GM12878 (cell line): Measurements from ENCODE around the gene RAP1A. TPM values are rescaled to one million over a fixed set of nuclear protein-coding genes. Genes with fewer than 3 reads are reported as not detected.

Experiments
- ATAC-seq: fragments of 200-7000 bp; cut with Tn5 transposase; 3 replicates; pipeline ENCODE4 v1.9.1; 2020; ENCODE audit warnings: mild to moderate bottlenecking, moderate library complexity
- BruUV-seq: library from RNA; stranded (reverse); fragments of 400-500 nt; replicated peaks from 2 replicates; lab custom pipeline; 2021; lab: Mats Ljungman, UMichigan
- CTCF ChIA-PET: fragments of 300-600 bp; sonication (Branson Sonifier 250); formaldehyde crosslinking; extraction: SDS; loops from one replicate; lab custom pipeline; 2021; ENCODE audit warnings: inconsistent platforms; lab: Yijun Ruan, JAX
- POLR2A ChIA-PET: fragments of 350-600 bp; formaldehyde crosslinking; extraction: SDS; loops from one replicate; lab custom pipeline; 2021; ENCODE audit warnings: inconsistent platforms; lab: Charles Lee
- RAD21 ChIA-PET: fragments of 300-600 bp; sonication (Branson Sonifier 250); formaldehyde crosslinking; loops from one replicate; lab custom pipeline; 2023; ENCODE audit warnings: antibody characterized with exemption; ENCODE audit not compliant: unreplicated experiment; lab: Charles Lee
- SMC1A ChIA-PET: fragments of 300-600 bp; sonication (Branson Sonifier 250); formaldehyde crosslinking; loops from one replicate; lab custom pipeline; 2023; ENCODE audit not compliant: unreplicated experiment, uncharacterized antibody; lab: Charles Lee
- DNase-seq: peaks from one replicate; pipeline ENCODE4 v3.0.0-alpha.2; 2011; ENCODE audit warnings: low read depth, low spot score
- FAIRE-seq: peaks from 3 replicates; lab custom pipeline; 2011; peaks lifted over from hg19 to GRCh38; lab: Jason Lieb, UNC
- H2AFZ ChIP-seq: 2 replicates; pipeline ENCODE4 v1.6.0; 2011; ENCODE audit warnings: low read depth, low read length, control low read depth; ENCODE audit not compliant: control insufficient read depth
- H3K27ac ChIP-seq: 2 replicates; pipeline ENCODE4 v1.5.1; 2011; ENCODE audit warnings: control low read depth; ENCODE audit not compliant: control insufficient read depth, insufficient read depth
- H3K27me3 ChIP-seq, 2 experiments: replicated peaks in 1 of 2; 2 replicates each; pipeline versions ENCODE4 v1.6.0 to v1.6.1; 2011; ENCODE audit warnings: low read length in 1 of 2; ENCODE audit not compliant: control insufficient read depth in 2 of 2, insufficient read depth in 2 of 2
- H3K36me3 ChIP-seq, 2 experiments: 2 replicates each; pipeline ENCODE4 v1.5.1; 2011; ENCODE audit warnings: low read length in 1 of 2; ENCODE audit not compliant: control insufficient read depth in 2 of 2, insufficient read depth in 2 of 2
- H3K4me1 ChIP-seq: 2 replicates; pipeline ENCODE4 v1.6.1; 2011; ENCODE audit warnings: mild to moderate bottlenecking, low read length, moderate library complexity, mixed read lengths; ENCODE audit not compliant: control insufficient read depth, insufficient read depth
- H3K4me2 ChIP-seq: 2 replicates; pipeline ENCODE4 v1.6.0; 2011; ENCODE audit warnings: control low read depth; ENCODE audit not compliant: control insufficient read depth, insufficient read depth
- H3K4me3 ChIP-seq: fragments of 200-600 bp; sonication (generic); 2 replicates; pipeline ENCODE4 v1.5.1; 2016
- H3K79me2 ChIP-seq: 2 replicates; pipeline ENCODE4 v1.6.0; 2011; ENCODE audit warnings: low read length; ENCODE audit not compliant: control insufficient read depth, insufficient read depth
- H3K9ac ChIP-seq: 2 replicates; pipeline ENCODE4 v1.8.0; 2011; ENCODE audit warnings: low read length, control low read depth, mixed read lengths; ENCODE audit not compliant: control insufficient read depth, insufficient read depth
- H3K9me3 ChIP-seq: replicated peaks from 3 replicates; pipeline ENCODE4 v1.5.1; 2011; ENCODE audit warnings: mild to moderate bottlenecking, low read length; ENCODE audit not compliant: control insufficient read depth, insufficient read depth
- H4K20me1 ChIP-seq: 2 replicates; pipeline ENCODE4 v1.6.0; 2011; ENCODE audit not compliant: control insufficient read depth, insufficient read depth
- BACH1 ChIP-seq: fragments of 450-650 bp; IDR thresholded peaks from 2 replicates; pipeline ENCODE4 v1.6.1; 2017; ENCODE audit warnings: mild to moderate bottlenecking, borderline replicate concordance
- BRCA1 ChIP-seq: IDR thresholded peaks from 2 replicates; pipeline ENCODE4 v1.6.1; 2011; ENCODE audit warnings: low read depth, low read length, improper control_type of control experiment
- CHD2 ChIP-seq: IDR thresholded peaks from 2 replicates; pipeline ENCODE4 v1.6.1; 2011; ENCODE audit warnings: low read depth, low read length, improper control_type of control experiment, borderline replicate concordance
- IKZF2 ChIP-seq, 2 experiments: fragments of 450-650 bp; IDR thresholded peaks; 2 replicates each; pipeline ENCODE4 v1.6.1; 2017; ENCODE audit warnings: mild to moderate bottlenecking in 2 of 2, moderate library complexity in 2 of 2
- JUNB ChIP-seq: IDR thresholded peaks from 2 replicates; pipeline ENCODE4 v1.6.1; 2016; ENCODE audit warnings: antibody characterized with exemption, mild to moderate bottlenecking
- MXI1 ChIP-seq: fragments of 150-350 bp; IDR thresholded peaks from 2 replicates; pipeline ENCODE4 v1.6.1; 2011; ENCODE audit warnings: low read depth, mild to moderate bottlenecking, inconsistent platforms, low read length, improper control_type of control experiment
- MYB ChIP-seq: fragments of 150-350 bp; IDR thresholded peaks from 2 replicates; pipeline ENCODE4 v1.6.1; 2014; ENCODE audit warnings: mild to moderate bottlenecking, low read depth, low read length, borderline replicate concordance
- NR2C2 ChIP-seq: IDR thresholded peaks from 2 replicates; pipeline ENCODE4 v1.6.1; 2011; ENCODE audit warnings: borderline replicate concordance, low read depth; ENCODE audit not compliant: control insufficient read depth, insufficient read length
- PAX8 ChIP-seq: fragments of 450-650 bp; IDR thresholded peaks from 2 replicates; pipeline ENCODE4 v1.6.1; 2017; ENCODE audit warnings: mild to moderate bottlenecking, moderate library complexity
- RUNX3 ChIP-seq: IDR thresholded peaks from 2 replicates; pipeline ENCODE4 v1.6.1; 2012; ENCODE audit warnings: low read length, inconsistent platforms
- ZNF384 ChIP-seq: IDR thresholded peaks from 2 replicates; pipeline ENCODE4 v1.6.1; 2012; ENCODE audit warnings: low read depth, mild to moderate bottlenecking, low read length, improper control_type of control experiment, borderline replicate concordance
- ZZZ3 ChIP-seq: IDR thresholded peaks from 2 replicates; pipeline ENCODE4 v1.6.1; 2011; ENCODE audit warnings: low read depth; ENCODE audit not compliant: control insufficient read depth, insufficient read length
- WGBS: methylation state at CpG from one replicate; pipeline ENCODE4 v1.1.6; 2016; ENCODE audit warnings: low lambda C conversion rate; ENCODE audit not compliant: insufficient replicate concordance, insufficient coverage; ENCODE audit errors: missing lambda C conversion rate; 5-methylcytosine and 5-hydroxymethylcytosine counted together
- in situ Hi-C: fragments of 300-500 bp; cut with MboI; formaldehyde crosslinking; loops from 9 replicates; pipeline ENCODE4 v1.14.3; 2018; ENCODE audit warnings: mixed read lengths
- intact Hi-C: fragments of 100-400 bp; cut with micrococcal nuclease; formaldehyde crosslinking; loops from one replicate; pipeline ENCODE4 v1.14.2; 2022; ENCODE audit not compliant: unreplicated experiment
- polyA plus RNA-seq, 11 experiments: library from polyadenylated mRNA; depleted of rRNA in 4 of 11; unstranded in 6 of 11; stranded (reverse) in 5 of 11; fragments of >200 nt; fragmentation: Nextera tagmentation in 4 of 11; fragmentation: Illumina TruSeq in 1 of 11; extraction: Ambion mirVana in 4 of 11; extraction: Trizol in 1 of 11; gene quantifications; 1 replicate in 1 of 11; 2 replicates in 10 of 11; pipeline versions ENCODE4 v1.2.1 to v1.2.3, GENCODE V29; 2011 to 2016; ENCODE audit warnings: inconsistent platforms in 2 of 11, missing spikeins in 2 of 11, low read depth in 1 of 11
- total RNA-seq, 4 experiments: library from RNA; depleted of rRNA in 3 of 4; stranded (reverse); fragments of >200 nt in 3 of 4; fragmentation: Illumina TruSeq in 1 of 4; extraction: Trizol in 1 of 4; gene quantifications; 2 replicates each; pipeline versions ENCODE4 v1.2.1 to v1.2.3, GENCODE V29; 2013 to 2021
- TF ChIP-seq, protein P1 (sequence below): IDR thresholded peaks from 2 replicates; pipeline ENCODE4 v1.6.1; 2012; ENCODE audit warnings: low read length, inconsistent platforms
- TF ChIP-seq, protein P2 (sequence below): fragments of 450-650 bp; formaldehyde crosslinking; IDR thresholded peaks from 2 replicates; pipeline ENCODE4 v1.4.0; 2020; ENCODE audit warnings: mild to moderate bottlenecking, moderate library complexity

The RAP1A gene
- total and polyA plus RNA-seq, 10 of the 15 experiments (the other 5 are each of a cell fraction or from before 2014, with no cell fraction given): 38.4 to 213 (median 86.0) TPM

DNA sequence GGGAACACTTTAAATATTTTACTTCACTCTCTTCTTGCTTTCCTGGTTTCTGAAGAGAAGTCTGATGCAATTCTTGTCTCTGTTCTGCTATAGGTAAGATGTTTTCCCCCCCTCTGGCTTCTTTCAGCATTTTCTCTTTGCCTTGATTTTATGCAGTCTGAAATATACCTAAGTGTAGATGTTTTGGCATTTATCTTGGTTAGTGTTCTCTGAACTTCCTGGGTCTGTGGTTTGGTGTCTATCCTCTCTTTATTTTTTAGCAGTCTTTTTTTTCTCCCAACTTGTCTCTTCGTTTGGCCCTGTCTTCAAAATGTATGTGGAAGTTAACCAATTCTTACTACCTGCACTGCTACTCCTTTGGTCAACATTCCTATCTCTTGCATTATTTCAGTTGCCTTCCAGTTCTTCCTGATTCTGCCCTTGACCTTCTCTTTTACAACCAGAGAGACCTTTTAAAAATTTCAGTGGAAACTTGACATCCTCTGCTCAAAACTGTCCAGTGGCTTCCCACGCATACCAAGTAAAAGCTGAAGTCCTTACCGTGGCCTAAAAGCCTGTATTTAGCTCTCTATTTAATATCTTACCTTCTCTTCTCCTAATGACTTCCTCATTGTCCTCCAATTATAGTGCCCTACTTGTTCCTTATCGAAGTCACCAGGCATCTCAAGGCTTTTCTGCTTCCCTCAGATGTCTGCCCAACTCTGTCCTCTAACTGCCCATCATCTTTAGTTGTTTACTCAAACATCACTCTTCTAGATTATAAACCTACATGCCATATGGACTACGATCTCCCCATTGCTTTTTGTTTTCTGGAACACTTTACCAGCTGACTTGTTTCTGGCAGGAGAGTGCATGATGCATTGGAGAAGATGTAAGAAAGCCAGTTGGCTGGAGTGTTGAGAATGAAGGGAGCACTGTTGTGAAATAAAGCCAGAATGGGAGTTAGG lies 40.9 kb downstream of the RAP1A start:
- WGBS: 44% methylated on average over 5 of the region's 5 CpGs
- H4K20me1 ChIP-seq: no peaks in the 10 kb centered on the region
- in situ Hi-C loops (no loop called here), intact Hi-C loops (no loop called here)
- peaks cover 90% of the 10 kb centered on the region for H3K79me2 ChIP-seq
- ChIA-PET SMC1A (interaction anchor here (0.6 to 1.3 kb wide), 11 partner anchors 11 to 179 kb away, joined by 3 to 6 read pairs (median 3); no protein-coding TSS in a partner anchor), CTCF (interaction anchor here (1.4 to 4.1 kb wide), 2 partner anchors 17 to 152 kb away, joined by 3 to 33 read pairs; no protein-coding TSS in a partner anchor), POLR2A (interaction anchor here (1.0 kb wide), 1 partner anchor 70 kb away, joined by 3 read pairs; no protein-coding TSS in a partner anchor), RAD21 (interaction anchor here (0.7 to 2.3 kb wide), 3 partner anchors 9 to 153 kb away, joined by 3 to 9 read pairs (median 4); no protein-coding TSS in a partner anchor)
- peak; percentile 33 for ATAC-seq
- H3K27me3 ChIP-seq: no peaks in the 10 kb centered on the region
- no peaks in the 10 kb centered on the region for H3K9me3 ChIP-seq
- peak overlapping the region; percentile 50 for H3K27ac ChIP-seq
- DNase-seq: no peak
- peaks cover 0 to 6% of the 10 kb centered on the region in 2 experiments; a peak in 1 of 4 replicates for H3K36me3 ChIP-seq
- no peak for TF ChIP-seq ZNF384
- TF ChIP-seq ZZZ3: no peak
- no peak for TF ChIP-seq BRCA1
- TF ChIP-seq, protein P1, sequence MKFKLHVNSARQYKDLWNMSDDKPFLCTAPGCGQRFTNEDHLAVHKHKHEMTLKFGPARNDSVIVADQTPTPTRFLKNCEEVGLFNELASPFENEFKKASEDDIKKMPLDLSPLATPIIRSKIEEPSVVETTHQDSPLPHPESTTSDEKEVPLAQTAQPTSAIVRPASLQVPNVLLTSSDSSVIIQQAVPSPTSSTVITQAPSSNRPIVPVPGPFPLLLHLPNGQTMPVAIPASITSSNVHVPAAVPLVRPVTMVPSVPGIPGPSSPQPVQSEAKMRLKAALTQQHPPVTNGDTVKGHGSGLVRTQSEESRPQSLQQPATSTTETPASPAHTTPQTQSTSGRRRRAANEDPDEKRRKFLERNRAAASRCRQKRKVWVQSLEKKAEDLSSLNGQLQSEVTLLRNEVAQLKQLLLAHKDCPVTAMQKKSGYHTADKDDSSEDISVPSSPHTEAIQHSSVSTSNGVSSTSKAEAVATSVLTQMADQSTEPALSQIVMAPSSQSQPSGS: 0 out of 2 replicates have a peak, but pooled peaks have one; percentile 12
- TF ChIP-seq PAX8: no peak
- no peak for TF ChIP-seq NR2C2
- TF ChIP-seq, protein P2, sequence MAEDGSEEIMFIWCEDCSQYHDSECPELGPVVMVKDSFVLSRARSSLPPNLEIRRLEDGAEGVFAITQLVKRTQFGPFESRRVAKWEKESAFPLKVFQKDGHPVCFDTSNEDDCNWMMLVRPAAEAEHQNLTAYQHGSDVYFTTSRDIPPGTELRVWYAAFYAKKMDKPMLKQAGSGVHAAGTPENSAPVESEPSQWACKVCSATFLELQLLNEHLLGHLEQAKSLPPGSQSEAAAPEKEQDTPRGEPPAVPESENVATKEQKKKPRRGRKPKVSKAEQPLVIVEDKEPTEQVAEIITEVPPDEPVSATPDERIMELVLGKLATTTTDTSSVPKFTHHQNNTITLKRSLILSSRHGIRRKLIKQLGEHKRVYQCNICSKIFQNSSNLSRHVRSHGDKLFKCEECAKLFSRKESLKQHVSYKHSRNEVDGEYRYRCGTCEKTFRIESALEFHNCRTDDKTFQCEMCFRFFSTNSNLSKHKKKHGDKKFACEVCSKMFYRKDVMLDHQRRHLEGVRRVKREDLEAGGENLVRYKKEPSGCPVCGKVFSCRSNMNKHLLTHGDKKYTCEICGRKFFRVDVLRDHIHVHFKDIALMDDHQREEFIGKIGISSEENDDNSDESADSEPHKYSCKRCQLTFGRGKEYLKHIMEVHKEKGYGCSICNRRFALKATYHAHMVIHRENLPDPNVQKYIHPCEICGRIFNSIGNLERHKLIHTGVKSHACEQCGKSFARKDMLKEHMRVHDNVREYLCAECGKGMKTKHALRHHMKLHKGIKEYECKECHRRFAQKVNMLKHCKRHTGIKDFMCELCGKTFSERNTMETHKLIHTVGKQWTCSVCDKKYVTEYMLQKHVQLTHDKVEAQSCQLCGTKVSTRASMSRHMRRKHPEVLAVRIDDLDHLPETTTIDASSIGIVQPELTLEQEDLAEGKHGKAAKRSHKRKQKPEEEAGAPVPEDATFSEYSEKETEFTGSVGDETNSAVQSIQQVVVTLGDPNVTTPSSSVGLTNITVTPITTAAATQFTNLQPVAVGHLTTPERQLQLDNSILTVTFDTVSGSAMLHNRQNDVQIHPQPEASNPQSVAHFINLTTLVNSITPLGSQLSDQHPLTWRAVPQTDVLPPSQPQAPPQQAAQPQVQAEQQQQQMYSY (CRISPR knock-in tag): no peak
- TF ChIP-seq MXI1: no peak
- no peak for TF ChIP-seq CHD2
- TF ChIP-seq MYB: no peak
- no peak for TF ChIP-seq JUNB
- no peak for TF ChIP-seq IKZF2 (IDR thresholded peaks at IDR 0.05)
- TF ChIP-seq RUNX3: peak; percentile 23; the same call in 1 of the 2 replicates
- TF ChIP-seq BACH1: no peak
- H3K4me1 ChIP-seq: peaks cover 20% of the 10 kb centered on the region
- peak overlapping the region; percentile 7; the same call in 1 of the 2 replicates for H3K4me3 ChIP-seq
- H3K9ac ChIP-seq: no peak overlapping the region
- BruUV-seq: no TSS peak
- no peak for FAIRE-seq
- H3K4me2 ChIP-seq: no peak overlapping the region; the same call in 1 of the 2 replicates
- H2AFZ ChIP-seq: no peak overlapping the region
